ENCODE data around the gene NPIPB9.
"Not testable (repeated sequence)": the region's sequence is repeated elsewhere in the genome, so short reads cannot be mapped to it uniquely, and the experiment has no call there.

NPIPB9 gene

GRCh38 chr16:28751487-28751886 lies at the start of gene NPIPB9:
TSS of gene NPIPB9 (plus strand) at chr16:28751787.
- not testable (repeated sequence) for DNase-seq (ENCODE audit: low spot score)

GRCh38 chr16:28704246-28704645 lies 47.3 kb upstream of the NPIPB9 start:
- DNase-seq (ENCODE audit: low spot score) = not testable (repeated sequence)

DNA sequence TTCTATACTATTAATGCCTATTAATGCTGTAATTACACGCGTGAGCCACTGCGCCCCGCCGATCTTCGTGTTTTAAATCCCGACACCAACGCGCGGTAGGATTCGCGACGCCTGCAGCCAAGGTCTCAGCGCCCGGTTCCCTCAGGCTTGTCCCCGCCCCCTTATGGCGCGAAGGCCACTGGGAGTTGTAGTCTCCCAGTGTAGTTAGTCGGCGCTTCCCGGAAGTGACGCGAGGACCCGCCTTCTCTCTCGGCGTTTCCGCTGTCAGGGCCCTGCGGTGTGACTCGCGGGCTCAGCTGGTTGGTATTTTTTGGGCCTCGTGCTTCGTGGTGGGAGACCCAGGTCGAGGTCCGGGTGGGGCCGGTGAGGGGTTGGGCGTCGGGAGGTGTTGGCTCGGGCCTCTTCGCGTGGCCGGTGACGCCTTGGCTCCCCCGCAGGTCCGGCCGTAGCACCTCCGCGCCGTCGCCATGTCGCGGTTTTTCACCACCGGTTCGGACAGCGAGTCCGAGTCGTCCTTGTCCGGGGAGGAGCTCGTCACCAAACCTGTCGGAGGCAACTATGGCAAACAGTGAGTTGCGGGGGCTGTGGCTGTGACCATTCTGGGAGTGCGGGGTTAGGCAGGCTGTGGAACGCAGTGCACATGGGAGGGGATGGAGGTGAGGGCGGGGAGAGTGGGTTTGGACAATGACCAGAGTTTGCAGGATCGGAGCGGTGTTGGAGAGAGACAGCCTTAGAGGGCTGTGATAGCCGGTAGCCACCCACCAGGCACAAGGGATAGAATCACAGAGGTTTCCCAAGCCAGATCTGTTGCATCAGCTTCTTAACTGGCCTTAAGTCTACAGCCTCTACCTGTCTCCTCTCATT lies 40.1 kb upstream of the NPIPB9 start, which contains the start of gene EIF3C:
Gene EIF3C (plus strand): TSS at position 245 of the 864 bp plus-strand sequence. CDS start 223 bp downstream, at position 468.
- not testable (repeated sequence) for DNase-seq (ENCODE audit: low spot score)

DNA sequence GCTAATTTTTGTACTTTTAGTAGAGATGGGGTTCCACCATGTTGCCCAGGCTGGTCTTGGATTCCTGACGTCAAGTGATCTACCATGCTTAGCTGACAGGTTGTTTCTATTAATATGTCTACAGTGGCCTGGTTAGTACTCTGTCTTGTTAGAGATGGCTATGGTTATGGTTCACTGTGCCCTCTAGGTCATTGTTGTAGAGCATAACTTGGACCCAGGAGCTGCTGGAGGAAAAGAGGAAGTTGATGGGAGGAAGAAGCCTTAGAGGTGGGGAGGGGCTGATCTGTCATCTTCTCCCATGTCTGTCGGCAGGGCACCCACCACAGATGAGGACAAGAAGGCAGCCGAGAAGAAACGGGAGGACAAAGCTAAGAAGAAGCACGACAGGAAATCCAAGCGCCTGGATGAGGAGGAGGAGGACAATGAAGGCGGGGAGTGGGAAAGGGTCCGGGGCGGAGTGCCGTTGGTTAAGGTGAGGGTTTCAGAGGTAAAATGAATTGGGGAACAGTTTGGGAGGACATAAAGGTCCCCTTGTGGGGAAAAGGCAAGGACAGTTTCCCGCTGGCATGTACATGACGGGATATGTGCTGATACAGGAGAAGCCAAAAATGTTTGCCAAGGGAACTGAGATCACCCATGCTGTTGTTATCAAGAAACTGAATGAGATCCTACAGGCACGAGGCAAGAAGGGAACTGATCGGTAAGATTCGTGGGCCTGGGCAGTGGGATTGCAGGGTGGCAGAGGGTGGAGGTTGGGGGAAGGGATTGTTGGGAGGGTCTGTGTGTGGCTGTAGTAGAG lies 28.5 kb upstream of the NPIPB9 start:
- not testable (repeated sequence) for DNase-seq (ENCODE audit: low spot score)

DNA sequence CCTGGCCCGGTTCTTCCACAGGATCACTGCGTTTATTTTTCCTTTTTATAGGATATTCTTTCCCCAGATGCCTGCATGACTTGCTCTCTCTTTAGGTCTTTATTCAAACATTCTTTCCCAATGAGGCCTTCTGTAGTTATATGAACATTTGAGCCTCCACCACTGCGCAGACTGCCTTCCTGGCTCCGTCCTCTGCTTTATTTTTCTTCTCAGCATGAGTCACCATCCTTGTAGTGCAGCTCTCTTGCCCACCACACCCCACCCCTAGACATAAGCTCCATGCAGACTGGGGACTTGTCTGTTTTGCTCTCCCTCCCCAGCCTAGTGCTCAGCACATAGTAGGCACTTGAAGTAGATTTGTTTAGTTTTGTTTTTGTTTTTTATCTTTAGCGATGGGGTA lies 20.3 kb upstream of the NPIPB9 start:
- DNase-seq (ENCODE audit: low spot score) = not testable (repeated sequence)

GRCh38 chr16:28732455-28733124 lies 19.0 kb upstream of the NPIPB9 start:
- DNase-seq (ENCODE audit: low spot score) = not testable (repeated sequence)

DNA sequence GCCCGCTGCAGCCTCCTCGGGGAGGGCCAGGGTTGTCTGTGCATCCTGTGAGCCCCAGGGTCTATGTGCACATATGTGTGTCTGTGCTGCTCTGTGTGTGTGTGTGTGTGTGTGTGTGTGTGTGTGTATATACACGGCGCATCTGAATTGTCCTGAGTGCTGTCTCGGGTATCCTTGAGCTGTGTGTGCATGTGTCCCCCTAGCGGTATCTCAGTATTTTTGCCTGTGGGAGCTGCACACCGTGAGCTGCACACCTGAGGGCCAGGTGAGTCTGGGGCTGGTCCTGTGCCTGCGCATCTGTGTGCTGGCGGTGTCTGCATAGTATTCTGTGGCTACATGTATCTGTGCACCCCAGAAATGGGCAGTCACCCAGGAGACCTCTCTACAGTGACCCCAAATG lies 11.8 kb upstream of the NPIPB9 start:
- DNase-seq (ENCODE audit: low spot score) = not testable (repeated sequence)

DNA sequence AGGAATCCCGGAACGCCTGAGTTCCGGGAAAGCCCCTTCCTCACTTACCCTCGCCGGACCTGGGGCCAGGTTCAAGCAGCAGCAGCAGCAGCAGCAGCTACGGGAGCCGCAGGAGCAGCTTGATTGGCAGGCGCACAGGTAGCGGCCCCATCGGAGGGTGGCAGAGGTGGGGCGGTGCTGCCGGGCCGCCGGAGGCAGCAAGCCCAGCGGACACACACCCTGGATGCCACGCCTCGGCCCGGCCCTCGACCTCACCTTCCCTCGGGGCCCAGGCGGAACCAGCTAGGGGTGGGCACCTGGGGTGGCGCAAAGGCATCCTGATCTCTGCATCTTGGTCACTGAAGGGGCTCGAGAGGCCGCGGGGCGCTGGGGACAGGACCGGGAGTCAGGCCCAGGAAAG lies 11.0 kb upstream of the NPIPB9 start:
- DNase-seq (ENCODE audit: low spot score) = not testable (repeated sequence)

DNA sequence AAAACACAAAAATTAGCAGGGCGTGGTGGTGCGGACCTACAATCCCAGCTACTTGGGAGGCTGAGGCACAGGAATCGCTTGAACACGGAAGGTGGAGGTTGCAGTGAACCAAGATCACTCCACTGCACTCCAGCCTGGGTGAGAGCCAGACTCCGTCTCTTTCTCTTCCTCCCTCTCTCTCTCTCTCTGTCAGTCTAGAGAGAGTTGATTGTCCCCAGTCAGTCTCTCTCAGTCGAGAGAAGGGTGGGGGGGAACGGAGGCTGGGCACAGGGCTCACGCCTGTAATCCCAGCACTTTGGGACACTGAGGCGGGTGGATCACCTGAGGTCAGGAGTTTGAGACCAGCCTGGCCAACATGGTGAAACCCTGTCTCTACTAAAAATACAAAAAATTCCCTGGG lies 10.3 kb upstream of the NPIPB9 start:
- not testable (repeated sequence) for DNase-seq (ENCODE audit: low spot score)

DNA sequence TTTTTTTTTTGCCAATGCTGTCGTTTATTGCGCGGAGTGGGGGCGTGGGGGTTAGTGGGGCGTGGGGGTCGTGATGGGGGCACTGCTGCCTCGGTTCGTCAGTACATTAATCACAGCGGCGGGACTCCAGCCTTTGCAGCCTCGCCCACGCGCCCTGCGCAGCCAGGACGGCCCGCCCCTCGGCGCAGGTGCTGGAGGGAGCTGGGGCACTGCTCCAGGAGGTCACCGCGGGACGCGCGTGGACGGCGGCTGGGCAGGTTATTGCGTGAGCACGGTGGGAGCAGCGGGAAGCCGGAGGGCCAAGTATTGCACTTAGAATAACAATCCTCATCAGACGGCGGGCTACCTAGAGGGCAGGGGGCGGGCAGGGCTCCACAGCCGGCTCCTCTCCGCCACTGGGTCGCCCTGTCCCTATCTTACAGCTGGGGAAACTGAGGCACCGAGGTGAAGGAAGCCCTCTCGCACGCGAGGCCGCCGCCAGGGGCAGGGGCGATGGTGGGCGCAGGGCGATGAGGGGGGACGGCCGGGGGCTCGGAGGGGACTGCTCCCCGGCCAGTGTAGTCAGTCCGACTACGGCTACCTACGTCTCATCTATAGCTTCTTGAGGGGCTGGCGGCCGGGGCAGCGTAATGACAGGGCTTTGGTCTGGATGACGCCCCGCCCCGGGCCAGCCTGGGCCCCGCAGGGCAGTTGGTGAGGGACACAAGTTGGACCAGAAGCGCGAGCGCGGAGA lies 4.8 kb upstream of the NPIPB9 start:
- not testable (repeated sequence) for DNase-seq (ENCODE audit: low spot score)

DNA sequence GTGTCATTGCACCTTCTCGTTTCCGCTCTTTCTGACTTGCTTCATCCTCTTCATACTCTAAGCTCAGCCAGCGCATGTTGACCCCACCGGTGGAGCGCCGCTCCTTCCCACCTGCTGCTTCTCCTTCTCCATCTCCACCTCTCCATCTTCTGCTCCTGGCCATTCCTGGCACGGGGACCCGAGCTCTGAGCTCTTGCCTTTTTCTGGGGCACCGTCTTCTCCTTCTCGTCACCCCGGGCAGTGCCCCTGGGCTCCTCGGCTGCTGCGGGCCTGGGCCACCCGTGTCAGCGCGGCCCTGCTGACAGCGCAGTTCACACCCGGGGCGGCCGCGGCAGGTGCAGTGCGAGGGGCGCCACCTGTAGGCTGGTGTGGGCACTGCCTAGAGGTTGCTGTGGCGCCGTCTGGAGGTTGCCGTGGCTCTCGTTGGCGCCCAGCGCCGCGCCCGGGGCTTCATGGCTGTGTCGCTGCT lies 1.6 kb upstream of the NPIPB9 start:
- DNase-seq (ENCODE audit: low spot score) = not testable (repeated sequence)

GRCh38 chr16:28750469-28751067 lies 1.0 kb upstream of the NPIPB9 start:
- not testable (repeated sequence) for DNase-seq (ENCODE audit: low spot score)

- not testable (repeated sequence) for DNase-seq (ENCODE audit: low spot score)
These were observed 30.1 kb downstream of the NPIPB9 start for GRCh38 chr16:28781697-28782096.

DNA sequence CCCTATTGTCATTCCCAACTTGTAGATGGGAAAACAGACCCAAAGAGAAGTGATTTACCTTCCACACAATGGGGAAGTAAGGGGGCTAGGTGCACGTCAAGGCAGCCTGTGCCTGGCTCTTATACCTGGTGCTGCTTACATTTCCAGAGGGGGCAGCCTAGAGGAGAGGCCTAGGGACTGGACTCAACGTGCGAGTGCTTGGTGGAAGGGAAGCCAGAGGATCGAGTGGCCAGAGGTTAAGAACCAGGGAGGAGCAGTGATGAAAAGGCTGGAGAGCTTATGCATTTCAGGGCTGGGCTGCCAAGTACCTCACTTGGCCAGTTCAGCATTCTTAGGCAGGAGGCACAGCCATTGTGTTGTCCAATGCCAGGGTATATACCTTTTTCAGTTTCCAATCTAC lies 30.8 kb downstream of the NPIPB9 start:
- not testable (repeated sequence) for DNase-seq (ENCODE audit: low spot score)

- not testable (repeated sequence) for DNase-seq (ENCODE audit: low spot score)
These were observed 50.8 kb downstream of the NPIPB9 start for GRCh38 chr16:28802235-28803019.

GRCh38 chr16:28807445-28808120 lies 56.0 kb downstream of the NPIPB9 start:
- not testable (repeated sequence) for DNase-seq (ENCODE audit: low spot score)

- no peak for DNase-seq (ENCODE audit: low spot score)
These were observed 68.4 kb downstream of the NPIPB9 start for GRCh38 chr16:28820016-28820415.

DNA sequence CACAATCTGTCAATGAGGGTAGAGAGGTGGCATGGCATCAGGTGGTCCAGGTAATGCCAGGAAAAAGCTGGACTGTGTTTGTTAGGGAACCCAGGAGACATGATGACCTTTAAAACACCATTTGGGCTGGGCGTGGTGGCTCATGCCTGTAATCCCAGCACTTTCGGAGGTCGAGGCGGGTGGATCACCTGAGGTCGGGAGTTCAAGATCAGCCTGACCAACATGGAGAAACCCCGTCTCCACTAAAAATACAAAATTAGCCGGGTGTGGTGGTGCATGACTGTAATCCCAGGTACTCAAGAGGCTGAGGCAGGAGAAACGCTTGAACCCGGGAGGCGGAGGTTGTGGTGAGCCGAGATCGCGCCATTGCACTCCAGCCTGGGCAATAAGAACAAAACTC lies 69.0 kb downstream of the NPIPB9 start:
- not testable (repeated sequence) for DNase-seq (ENCODE audit: low spot score)

DNA sequence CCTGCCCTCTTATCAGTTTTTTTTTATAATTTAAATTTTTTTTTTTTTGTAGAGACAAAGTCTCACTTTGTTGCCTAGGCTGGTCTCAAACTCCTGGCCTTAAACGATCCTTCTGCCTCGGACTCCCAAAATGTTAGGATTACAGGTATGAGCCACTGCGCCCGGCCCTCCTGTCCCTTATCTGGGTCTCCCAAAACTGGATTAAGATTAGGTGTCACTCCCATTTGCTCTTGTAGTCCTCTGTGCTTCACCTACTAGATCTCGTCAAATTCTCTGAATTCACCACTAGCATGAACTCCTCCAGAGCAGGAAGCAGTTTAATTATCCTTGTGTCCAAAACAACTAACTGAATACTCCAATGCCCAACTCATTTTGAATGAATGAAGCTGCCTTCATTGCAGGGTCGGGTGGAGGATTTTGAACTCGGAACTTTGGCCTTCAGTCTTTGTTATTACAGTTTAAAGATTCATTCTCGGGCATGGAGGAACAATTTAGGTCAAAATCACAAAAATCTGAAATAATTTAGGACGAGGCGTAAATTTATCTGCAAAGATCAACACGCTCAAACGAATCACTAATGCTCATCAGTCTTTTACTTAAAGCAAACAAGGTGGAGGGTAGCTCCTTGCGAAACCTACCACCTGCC lies 70.4 kb downstream of the NPIPB9 start:
- DNase-seq (ENCODE audit: low spot score) = no peak
